K562 (cell line): ENCODE data around the gene PCF11. TPM values are rescaled to one million over a fixed set of nuclear protein-coding genes. Genes with fewer than 3 reads are reported as not detected.

Source experiments
- ATAC-seq: fragments of 200-7000 bp; cut with Tn5 transposase; 3 replicates; pipeline ENCODE4 v1.9.1; 2020; ENCODE audit warnings: moderate library complexity
- BruUV-seq: library from RNA; stranded (reverse); fragments of 400-500 nt; replicated peaks from 2 replicates; lab custom pipeline; 2021; lab: Mats Ljungman, UMichigan
- CTCF ChIA-PET: fragments of 300-600 bp; formaldehyde crosslinking; extraction: SDS; loops from one replicate; lab custom pipeline; 2021; ENCODE audit warnings: low intra/inter-chr PET ratio; lab: Yijun Ruan, JAX
- POLR2A ChIA-PET: fragments of 300-600, 350-650 bp; sonication (Branson Sonifier 250); formaldehyde crosslinking; extraction: SDS; loops from one replicate; lab custom pipeline; 2021; ENCODE audit warnings: antibody characterized with exemption, inconsistent platforms; lab: Yijun Ruan, JAX
- DNase-seq, 4 experiments: peaks; one replicate each; pipeline versions ENCODE4 v3.0.0 to v3.0.0-alpha.2; 2011 to 2018; ENCODE audit warnings: low spot score in 3 of 4, mixed read lengths in 3 of 4; ENCODE audit errors: extremely low read depth in 1 of 4
- FAIRE-seq: peaks from 2 replicates; lab custom pipeline; 2011; peaks lifted over from hg19 to GRCh38; lab: Jason Lieb, UNC
- H2AFZ ChIP-seq: 2 replicates; pipeline ENCODE4 v1.6.0; 2011; ENCODE audit warnings: low read depth, low read length, control low read depth, inconsistent platforms
- H3K27ac ChIP-seq: fragments of 200-600 bp; 3 replicates; pipeline ENCODE4 v1.8.0; 2011; ENCODE audit warnings: low read depth, mild to moderate bottlenecking, control low read depth, inconsistent platforms, low read length, moderate library complexity, mixed read lengths; ENCODE audit errors: extremely low read depth
- H3K27me3 ChIP-seq, 2 experiments: fragments of 300-600 bp in 1 of 2; 2 replicates in 1 of 2; 3 replicates in 1 of 2; pipeline versions ENCODE4 v1.6.0 to v1.8.0; 2011; ENCODE audit warnings: inconsistent platforms in 2 of 2, low read length in 2 of 2, mild to moderate bottlenecking in 1 of 2, mixed read lengths in 1 of 2, moderate library complexity in 1 of 2; ENCODE audit not compliant: control insufficient read depth in 2 of 2, insufficient read depth in 2 of 2
- H3K36me3 ChIP-seq: fragments of 300-600 bp; 3 replicates; pipeline ENCODE4 v1.8.0; 2011; ENCODE audit warnings: mild to moderate bottlenecking, low read length, inconsistent platforms; ENCODE audit not compliant: control insufficient read depth, insufficient read depth
- H3K4me1 ChIP-seq, 2 experiments: fragments of 200-600 bp in 1 of 2; replicated peaks in 1 of 2; 2 replicates in 1 of 2; 3 replicates in 1 of 2; pipeline versions ENCODE4 v1.5.1 to v1.8.0; 2011; ENCODE audit warnings: inconsistent platforms in 2 of 2, low read length in 2 of 2, mild to moderate bottlenecking in 1 of 2, mixed read lengths in 1 of 2, moderate library complexity in 1 of 2; ENCODE audit not compliant: control insufficient read depth in 2 of 2, insufficient read depth in 2 of 2
- H3K4me2 ChIP-seq: 2 replicates; pipeline ENCODE4 v1.6.1; 2011; ENCODE audit warnings: low read length, control low read depth, inconsistent platforms, mixed read lengths; ENCODE audit not compliant: insufficient read depth
- H3K4me3 ChIP-seq: fragments of 200-600 bp; sonication (generic), shearing (Covaris generic); 2 replicates; pipeline ENCODE4 v1.5.1; 2016; ENCODE audit warnings: control low read depth, inconsistent platforms
- H3K79me2 ChIP-seq: fragments of 200-600 bp; 3 replicates; pipeline ENCODE4 v1.8.0; 2011; ENCODE audit warnings: low read length, inconsistent platforms; ENCODE audit not compliant: control insufficient read depth, insufficient read depth
- H3K9ac ChIP-seq, 2 experiments: 2 replicates each; pipeline versions ENCODE4 v1.6.0 to v1.6.1; 2011; ENCODE audit warnings: low read depth in 2 of 2, low read length in 2 of 2, control low read depth in 1 of 2, inconsistent platforms in 1 of 2, mild to moderate bottlenecking in 1 of 2, mixed read lengths in 1 of 2; ENCODE audit not compliant: insufficient read depth in 1 of 2
- H3K9me1 ChIP-seq: one replicate; pipeline ENCODE4 v1.6.0; 2011; ENCODE audit warnings: inconsistent platforms, mild to moderate bottlenecking, low read length, moderate library complexity; ENCODE audit not compliant: control insufficient read depth, insufficient read depth
- H3K9me3 ChIP-seq: replicated peaks from 2 replicates; pipeline ENCODE4 v1.5.1; 2011; ENCODE audit warnings: low read depth, low read length, inconsistent platforms; ENCODE audit not compliant: control insufficient read depth, insufficient read depth
- H4K20me1 ChIP-seq: replicated peaks from 2 replicates; pipeline ENCODE4 v1.6.1; 2011; ENCODE audit warnings: low read length, inconsistent platforms, mixed read lengths; ENCODE audit not compliant: control insufficient read depth, insufficient read depth
- DIDO1 ChIP-seq: fragments of 450-650 bp; IDR thresholded peaks from 2 replicates; pipeline ENCODE4 v1.6.1; 2016; ENCODE audit warnings: low read depth, missing biosample characterization, missing genetic modification characterization
- MEF2D ChIP-seq: conservative IDR thresholded peaks from 2 replicates; pipeline ENCODE4 v1.6.1; 2016; ENCODE audit warnings: low read depth, missing genetic modification characterization, missing compliant biosample characterization
- MYBL2 ChIP-seq, 2 experiments: fragments of 450-650 bp in 1 of 2; sonication (generic) in 1 of 2; formaldehyde crosslinking in 1 of 2; IDR thresholded peaks; 2 replicates each; pipeline versions ENCODE4 v1.6.1 to v1.8.1; 2017 to 2022; ENCODE audit warnings: borderline replicate concordance in 1 of 2, inconsistent platforms in 1 of 2, low read depth in 1 of 2, mild to moderate bottlenecking in 1 of 2, missing genetic modification reagents in 1 of 2, moderate library complexity in 1 of 2
- SP1 ChIP-seq: sonication (generic); formaldehyde crosslinking; IDR thresholded peaks from 2 replicates; pipeline ENCODE4 v1.8.1; 2022; ENCODE audit warnings: mild to moderate bottlenecking, missing genetic modification reagents
- TCF7L2 ChIP-seq: fragments of 150-350 bp; IDR thresholded peaks from 2 replicates; pipeline ENCODE4 v1.6.1; 2016; ENCODE audit warnings: low read depth, mild to moderate bottlenecking, low read length, moderate library complexity
- XRCC4 ChIP-seq: IDR thresholded peaks from one replicate; pipeline ENCODE4 v1.6.1; 2011; ENCODE audit not compliant: insufficient read depth, insufficient read length; ENCODE audit errors: extremely low read depth
- ZBED1 ChIP-seq: IDR thresholded peaks from 2 replicates; pipeline ENCODE4 v1.6.1; 2014
- ZKSCAN8 ChIP-seq: fragments of 200-800 bp; sonication (Bioruptor generic); IDR thresholded peaks from 2 replicates; pipeline ENCODE4 v1.6.1; 2016; ENCODE audit warnings: missing genetic modification characterization, missing compliant biosample characterization
- ZNF354B ChIP-seq: fragments of 250-450 bp; sonication (Bioruptor Pico); IDR thresholded peaks from 2 replicates; pipeline ENCODE4 v1.4.0; 2020
- ZNF507 ChIP-seq: conservative IDR thresholded peaks from 2 replicates; pipeline ENCODE4 v1.6.1; 2017; ENCODE audit warnings: missing genetic modification characterization, missing compliant biosample characterization
- ZNF586 ChIP-seq: fragments of 450-650 bp; formaldehyde crosslinking; conservative IDR thresholded peaks from 2 replicates; pipeline ENCODE4 v1.4.0; 2020; ENCODE audit warnings: mild to moderate bottlenecking, moderate library complexity
- WGBS: fragments of 100-300 bp; shearing (Covaris generic); methylation state at CpG from one replicate; pipeline ENCODE4 v1.1.6; 2016; ENCODE audit warnings: low coverage, mixed read lengths; ENCODE audit not compliant: insufficient coverage; ENCODE audit errors: missing lambda C conversion rate; 5-methylcytosine and 5-hydroxymethylcytosine counted together
- in situ Hi-C: fragments of 300-500 bp; cut with MboI; formaldehyde crosslinking; loops from 4 replicates; pipeline ENCODE4 v1.15.0; 2018; ENCODE audit warnings: inconsistent platforms, mixed read lengths
- intact Hi-C: fragments of 100-400 bp; cut with micrococcal nuclease; formaldehyde crosslinking; loops from 2 replicates; pipeline ENCODE4 v1.14.2; 2022
- polyA plus RNA-seq, 8 experiments: library from polyadenylated mRNA; depleted of rRNA in 4 of 8; stranded (reverse) in 5 of 8; unstranded in 3 of 8; fragments of >200 nt; fragmentation: Nextera tagmentation in 2 of 8; fragmentation: Illumina TruSeq in 1 of 8; extraction: Ambion mirVana in 2 of 8; extraction: Trizol in 1 of 8; gene quantifications; 2 replicates each; pipeline versions ENCODE4 v1.2.1 to v1.2.3, GENCODE V29; 2011 to 2014; ENCODE audit warnings: inconsistent platforms in 1 of 8, missing spikeins in 1 of 8
- total RNA-seq, 7 experiments: library from RNA; depleted of rRNA in 6 of 7; stranded (reverse); fragments of >200 nt in 6 of 7; fragmentation: Illumina TruSeq in 2 of 7; extraction: Trizol in 2 of 7; gene quantifications; 2 replicates each; pipeline versions ENCODE4 v1.2.1 to v1.2.3, GENCODE V29; 2011 to 2021; ENCODE audit warnings: low replicate concordance in 1 of 7
- TF ChIP-seq, protein P1 (sequence below): fragments of 200-800 bp; sonication (Bioruptor generic); IDR thresholded peaks from 2 replicates; pipeline ENCODE4 v1.6.1; 2017; ENCODE audit warnings: missing genetic modification characterization, missing compliant biosample characterization
- TF ChIP-seq, protein P2 (sequence below), 2 experiments: fragments of 450-650 bp; IDR thresholded peaks; 2 replicates each; pipeline ENCODE4 v1.6.1; 2016
- TF ChIP-seq, protein P3 (sequence below): IDR thresholded peaks from 2 replicates; pipeline ENCODE4 v1.6.1; 2014; ENCODE audit warnings: antibody characterized with exemption

Gene PCF11
- total and polyA plus RNA-seq, 9 of the 15 experiments (the other 6 are each of a cell fraction or from before 2014, with no cell fraction given), result 9.3 to 91.6 (median 54.4) TPM

DNA sequence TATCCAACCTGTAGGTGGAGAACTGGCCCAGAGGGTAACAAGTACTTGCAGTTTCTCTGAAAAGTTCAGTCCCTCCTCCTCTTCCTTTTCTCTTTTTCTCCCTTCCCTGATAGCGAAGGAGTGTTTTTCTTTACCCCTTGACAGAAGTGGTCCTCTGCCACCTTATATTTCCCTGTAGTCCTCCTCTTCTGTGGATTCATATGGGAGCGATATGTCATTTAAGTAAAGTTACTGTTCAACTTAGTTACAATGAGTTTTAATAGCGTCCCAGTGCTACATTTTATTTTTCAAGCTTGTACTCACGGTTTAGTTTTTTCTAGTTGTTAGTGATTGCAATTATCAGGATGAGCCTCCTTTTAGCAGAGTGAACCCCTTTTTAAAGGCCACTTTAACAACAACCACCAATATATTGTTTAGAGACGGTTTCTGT, 1.4 kb downstream of the PCF11 start (continued):
- TF ChIP-seq, protein P1, sequence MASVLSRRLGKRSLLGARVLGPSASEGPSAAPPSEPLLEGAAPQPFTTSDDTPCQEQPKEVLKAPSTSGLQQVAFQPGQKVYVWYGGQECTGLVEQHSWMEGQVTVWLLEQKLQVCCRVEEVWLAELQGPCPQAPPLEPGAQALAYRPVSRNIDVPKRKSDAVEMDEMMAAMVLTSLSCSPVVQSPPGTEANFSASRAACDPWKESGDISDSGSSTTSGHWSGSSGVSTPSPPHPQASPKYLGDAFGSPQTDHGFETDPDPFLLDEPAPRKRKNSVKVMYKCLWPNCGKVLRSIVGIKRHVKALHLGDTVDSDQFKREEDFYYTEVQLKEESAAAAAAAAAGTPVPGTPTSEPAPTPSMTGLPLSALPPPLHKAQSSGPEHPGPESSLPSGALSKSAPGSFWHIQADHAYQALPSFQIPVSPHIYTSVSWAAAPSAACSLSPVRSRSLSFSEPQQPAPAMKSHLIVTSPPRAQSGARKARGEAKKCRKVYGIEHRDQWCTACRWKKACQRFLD (CRISPR knock-in tag), result no peak
- TF ChIP-seq ZNF586 (CRISPR knock-in tag), result no peak
- TF ChIP-seq, all 486 proteins: peak for 7

DNA sequence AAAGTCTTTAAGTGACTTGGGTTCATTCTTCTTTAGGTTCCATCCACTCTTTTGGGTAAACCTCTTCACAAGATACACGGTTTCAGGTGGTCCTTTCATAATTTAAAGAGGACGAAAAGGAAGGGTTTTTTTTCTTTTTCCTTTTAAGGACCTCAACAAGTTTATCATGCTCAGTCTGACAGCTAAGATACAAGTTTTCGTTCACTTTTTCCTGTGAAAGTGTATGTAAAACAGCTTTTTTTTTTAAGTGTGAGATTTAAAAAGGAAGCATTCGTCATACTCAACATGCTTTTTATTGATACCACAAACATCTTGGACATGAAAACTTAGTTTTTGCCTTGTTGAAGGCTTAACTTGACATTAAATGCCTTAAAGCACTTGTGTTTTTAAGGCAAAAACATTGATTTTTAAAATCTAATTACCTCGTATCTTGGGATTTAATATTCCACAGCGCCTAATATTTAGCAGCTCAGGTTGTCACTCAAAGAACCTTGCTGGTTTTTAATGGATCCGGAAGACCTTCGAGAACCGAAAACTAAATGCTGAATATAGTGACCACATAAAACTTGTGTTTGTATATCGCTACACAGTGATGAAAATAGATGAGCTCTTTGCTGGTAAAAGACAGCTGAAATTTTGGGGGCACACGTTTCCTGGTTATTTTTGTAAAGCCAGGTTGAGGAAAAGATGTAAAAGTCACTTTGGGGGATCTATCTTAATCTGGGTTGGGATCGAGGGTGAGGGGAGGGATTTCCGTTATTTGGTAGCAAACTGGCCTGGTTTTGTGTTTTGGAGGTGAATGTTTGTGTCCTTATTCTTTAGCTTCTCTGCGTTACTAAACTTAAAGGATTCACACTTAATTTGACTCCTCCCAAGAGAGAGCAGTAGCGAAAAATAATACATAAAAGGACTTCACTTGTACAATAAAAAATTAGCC, 2.3 kb downstream of the PCF11 start:
- ChIA-PET POLR2A (interaction anchor here (0.7 to 3.6 kb wide), 7 partner anchors 10 to 123 kb away, joined by 3 to 13 read pairs (median 4); no protein-coding TSS in a partner anchor), CTCF (interaction anchor here (0.5 kb wide), 1 partner anchor 72 kb away, joined by 3 read pairs; no protein-coding TSS in a partner anchor)
- DNase-seq (no peak), ATAC-seq (no peak), FAIRE-seq (no peak)
- H2AFZ ChIP-seq, result no peak overlapping the region
- H3K79me2 ChIP-seq, result peaks cover 73% of the 10 kb centered on the region
- H3K36me3 ChIP-seq, result peaks cover 60% of the 10 kb centered on the region
- in situ Hi-C loops (no loop called here), intact Hi-C loops (no loop called here)
- no peaks in the 10 kb centered on the region for H3K9me1 ChIP-seq
- H3K4me2 ChIP-seq, result peak overlapping the region; percentile 93
- no TSS peak for BruUV-seq
- peak overlapping the region in 1 of 2 experiments; percentile 98; a peak in 2 of 4 replicates for H3K9ac ChIP-seq
- under 1% methylated on average over 15 of the region's 15 CpGs for WGBS
- H3K4me3 ChIP-seq, result peak overlapping the region; percentile 80
- peaks cover 0 to 17% of the 10 kb centered on the region in 2 experiments; a peak in 2 of 5 replicates for H3K4me1 ChIP-seq
- peak overlapping the region; percentile 98 for H3K27ac ChIP-seq
- H3K27me3 ChIP-seq, result no peaks in the 10 kb centered on the region
- H3K9me3 ChIP-seq, result no peaks in the 10 kb centered on the region
- H4K20me1 ChIP-seq, result peaks cover 26% of the 10 kb centered on the region
- no peak for TF ChIP-seq XRCC4
- TF ChIP-seq ZNF354B (CRISPR knock-in tag), result no peak
- 0 out of 2 replicates have a peak, but pooled peaks have one; percentile 3 for TF ChIP-seq SP1 (CRISPR knock-in tag)
- TF ChIP-seq ZBED1, result no peak
- TF ChIP-seq TCF7L2, result no peak
- TF ChIP-seq MEF2D (tag), result no peak
- TF ChIP-seq, protein P2, sequence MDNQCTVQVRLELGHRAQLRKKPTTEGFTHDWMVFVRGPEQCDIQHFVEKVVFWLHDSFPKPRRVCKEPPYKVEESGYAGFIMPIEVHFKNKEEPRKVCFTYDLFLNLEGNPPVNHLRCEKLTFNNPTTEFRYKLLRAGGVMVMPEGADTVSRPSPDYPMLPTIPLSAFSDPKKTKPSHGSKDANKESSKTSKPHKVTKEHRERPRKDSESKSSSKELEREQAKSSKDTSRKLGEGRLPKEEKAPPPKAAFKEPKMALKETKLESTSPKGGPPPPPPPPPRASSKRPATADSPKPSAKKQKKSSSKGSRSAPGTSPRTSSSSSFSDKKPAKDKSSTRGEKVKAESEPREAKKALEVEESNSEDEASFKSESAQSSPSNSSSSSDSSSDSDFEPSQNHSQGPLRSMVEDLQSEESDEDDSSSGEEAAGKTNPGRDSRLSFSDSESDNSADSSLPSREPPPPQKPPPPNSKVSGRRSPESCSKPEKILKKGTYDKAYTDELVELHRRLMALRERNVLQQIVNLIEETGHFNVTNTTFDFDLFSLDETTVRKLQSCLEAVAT (IDR thresholded peaks at IDR 0.05), result 0 out of 4 replicates have a peak, but pooled peaks have one; percentile 24 to 36
- TF ChIP-seq MYBL2 (IDR thresholded peaks at IDR 0.05; ENCODE audit: low read depth), result no peak
- no peak for TF ChIP-seq MYBL2 (CRISPR knock-in tag; IDR thresholded peaks at IDR 0.05; ENCODE audit: borderline replicate concordance)
- TF ChIP-seq DIDO1 (tag), result no peak
- TF ChIP-seq ZNF507 (tag), result no peak
- TF ChIP-seq ZKSCAN8 (CRISPR knock-in tag), result no peak
- TF ChIP-seq, protein P3, sequence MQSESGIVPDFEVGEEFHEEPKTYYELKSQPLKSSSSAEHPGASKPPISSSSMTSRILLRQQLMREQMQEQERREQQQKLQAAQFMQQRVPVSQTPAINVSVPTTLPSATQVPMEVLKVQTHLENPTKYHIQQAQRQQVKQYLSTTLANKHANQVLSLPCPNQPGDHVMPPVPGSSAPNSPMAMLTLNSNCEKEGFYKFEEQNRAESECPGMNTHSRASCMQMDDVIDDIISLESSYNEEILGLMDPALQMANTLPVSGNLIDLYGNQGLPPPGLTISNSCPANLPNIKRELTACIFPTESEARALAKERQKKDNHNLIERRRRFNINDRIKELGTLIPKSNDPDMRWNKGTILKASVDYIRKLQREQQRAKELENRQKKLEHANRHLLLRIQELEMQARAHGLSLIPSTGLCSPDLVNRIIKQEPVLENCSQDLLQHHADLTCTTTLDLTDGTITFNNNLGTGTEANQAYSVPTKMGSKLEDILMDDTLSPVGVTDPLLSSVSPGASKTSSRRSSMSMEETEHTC, result no peak
